Astrocyte of the cerebellum (primary cell): Measurements from ENCODE around the gene CFAP157.

Experiments used
- DNase-seq: peaks from one replicate; pipeline ENCODE4 v3.0.0-alpha.2; 2011; ENCODE audit warnings: low read depth
- H3K4me3 ChIP-seq: 2 replicates; pipeline ENCODE4 v1.5.1; 2011; ENCODE audit warnings: mild to moderate bottlenecking, low read depth, low read length, moderate library complexity
- CTCF ChIP-seq: IDR thresholded peaks from 2 replicates; pipeline ENCODE4 v1.5.1; 2012; ENCODE audit warnings: low read length, low read depth, moderate library complexity, mild to moderate bottlenecking; ENCODE audit errors: missing control alignments
- in situ Hi-C: cut with HindIII; loops from 2 replicates; pipeline ENCODE4 v1.10.0; 2017; ENCODE audit warnings: low sequenced_read_pairs

Gene CFAP157

GRCh38 chr9:127749090-127749787, 42.5 kb downstream of the CFAP157 start:
- H3K4me3 ChIP-seq, result no peak overlapping the region
- in situ Hi-C loops, result no loop called here
- no peak for DNase-seq
- no peak for TF ChIP-seq CTCF

- in situ Hi-C loops, result no loop called here
- no peak for DNase-seq
- H3K4me3 ChIP-seq, result no peak overlapping the region
- TF ChIP-seq CTCF, result no peak
Observed at GRCh38 chr9:127751269-127752054, 44.7 kb downstream of the CFAP157 start.

- in situ Hi-C loops, result no loop called here
- H3K4me3 ChIP-seq, result no peak overlapping the region
- no peak for TF ChIP-seq CTCF
- no peak for DNase-seq
Observed at GRCh38 chr9:127753148-127753547, 46.4 kb downstream of the CFAP157 start.

- DNase-seq, result no peak
- in situ Hi-C loops, result no loop called here
Observed at GRCh38 chr9:127753622-127754021, 46.8 kb downstream of the CFAP157 start.

GRCh38 chr9:127754099-127755060, 47.6 kb downstream of the CFAP157 start:
- in situ Hi-C loops, result no loop called here
- no peak for DNase-seq
- no peak overlapping the region for H3K4me3 ChIP-seq
- no peak for TF ChIP-seq CTCF

More at GRCh38 chr9:127753622-127754021, 46.8 kb downstream of the CFAP157 start:
- no peak for TF ChIP-seq CTCF
- H3K4me3 ChIP-seq, result no peak overlapping the region
